ENCODE results near the gene PRLHR.
A peak's percentile ranks its signal among the peaks of the same experiment; 100 is the strongest.

Gene PRLHR

GRCh38 chr10:118587881-118588651 lies 7.4 kb downstream of the PRLHR start:
- DNase-seq (ENCODE audit: low read depth), result no peak

- no peak for DNase-seq (ENCODE audit: low read depth)
Observed at GRCh38 chr10:118586911-118587310, 8.5 kb downstream of the PRLHR start.

GRCh38 chr10:118585794-118586193 lies 9.7 kb downstream of the PRLHR start:
- DNase-seq (ENCODE audit: low read depth), result no peak

- DNase-seq (ENCODE audit: low read depth), result no peak
Observed at GRCh38 chr10:118585234-118585633, 10.2 kb downstream of the PRLHR start.

- DNase-seq (ENCODE audit: low read depth), result no peak
Observed at GRCh38 chr10:118584181-118584954, 11.1 kb downstream of the PRLHR start.

GRCh38 chr10:118583611-118584010 lies 11.8 kb downstream of the PRLHR start:
- no peak for DNase-seq (ENCODE audit: low read depth)

GRCh38 chr10:118582511-118582910 lies 12.9 kb downstream of the PRLHR start:
- no peak for DNase-seq (ENCODE audit: low read depth)

- no peak for DNase-seq (ENCODE audit: low read depth)
Observed at GRCh38 chr10:118581340-118581739, 14.1 kb downstream of the PRLHR start.

- DNase-seq (ENCODE audit: low read depth), result no peak
Observed at GRCh38 chr10:118580702-118581101, 14.7 kb downstream of the PRLHR start.

- no peak for DNase-seq (ENCODE audit: low read depth)
Observed at GRCh38 chr10:118573512-118573911, 21.9 kb downstream of the PRLHR start.

- DNase-seq (ENCODE audit: low read depth), result no peak
Observed at GRCh38 chr10:118572256-118573041, 23.0 kb downstream of the PRLHR start.

- no peak for DNase-seq (ENCODE audit: low read depth)
Observed at GRCh38 chr10:118571123-118571522, 24.3 kb downstream of the PRLHR start.

- DNase-seq (ENCODE audit: low read depth), result no peak
Observed at GRCh38 chr10:118570591-118570990, 24.9 kb downstream of the PRLHR start.

GRCh38 chr10:118569882-118570252 lies 25.6 kb downstream of the PRLHR start:
- DNase-seq (ENCODE audit: low read depth), result no peak

GRCh38 chr10:118569241-118569881 lies 26.1 kb downstream of the PRLHR start:
- no peak for DNase-seq (ENCODE audit: low read depth)

GRCh38 chr10:118568327-118568848 lies 27.1 kb downstream of the PRLHR start:
- peak; percentile 12 for DNase-seq (ENCODE audit: low read depth)

- no peak for DNase-seq (ENCODE audit: low read depth)
Observed at GRCh38 chr10:118567701-118568248, 27.7 kb downstream of the PRLHR start.

GRCh38 chr10:118566911-118567310 lies 28.5 kb downstream of the PRLHR start:
- no peak for DNase-seq (ENCODE audit: low read depth)

- DNase-seq (ENCODE audit: low read depth), result no peak
Observed at GRCh38 chr10:118565301-118566075, 30.0 kb downstream of the PRLHR start.

GRCh38 chr10:118564652-118565051 lies 30.8 kb downstream of the PRLHR start:
- DNase-seq (ENCODE audit: low read depth), result no peak

- no peak for DNase-seq (ENCODE audit: low read depth)
Observed at GRCh38 chr10:118564114-118564513, 31.3 kb downstream of the PRLHR start.

Measured in activated T-helper 9 cell treated with anti-CD3 and anti-CD28 coated beads, Interleukin-2, amount 50 U/mL, for 16 hours (primary cell).